NCI-H2227 treated with DMSO at 0.1 percent for 48 hours (cell line): Measurements from ENCODE around the gene MOCS3.

Experiments used
- DNase-seq: peaks from one replicate; lab custom pipeline; 2025; lab: John Stamatoyannopoulos, UW

The MOCS3 gene

GRCh38 chr20:50958615-50959542 lies at the start of gene MOCS3:
MOCS3 (plus strand) TSS chr20:50958818; CDS start chr20:50958843, 25 bp downstream.
- DNase-seq: peak; percentile 94

DNA sequence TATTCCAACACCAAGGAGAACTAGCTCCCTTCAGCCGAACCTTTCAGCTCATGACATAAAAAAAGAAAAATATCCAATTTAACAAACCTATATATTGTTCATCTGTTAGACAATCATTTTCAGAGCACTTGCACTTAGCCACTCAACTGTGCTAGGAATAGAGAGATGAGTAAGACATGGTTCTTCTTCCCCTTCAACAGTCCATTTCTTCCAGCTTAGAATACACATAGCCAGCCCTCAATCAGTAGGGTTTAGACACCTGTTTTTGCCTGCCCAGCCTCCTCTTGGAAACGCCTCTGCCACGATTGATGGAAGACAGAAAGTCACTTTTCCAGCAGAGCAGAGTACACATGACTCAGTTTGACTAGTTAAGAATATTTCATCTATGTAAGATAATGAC lies 49.2 kb upstream of the MOCS3 start:
- no peak for DNase-seq

- no peak for DNase-seq
These were observed 47.6 kb upstream of the MOCS3 start for GRCh38 chr20:50911030-50911429.

- no peak for DNase-seq
These were observed 46.9 kb upstream of the MOCS3 start for GRCh38 chr20:50911716-50912115.

DNA sequence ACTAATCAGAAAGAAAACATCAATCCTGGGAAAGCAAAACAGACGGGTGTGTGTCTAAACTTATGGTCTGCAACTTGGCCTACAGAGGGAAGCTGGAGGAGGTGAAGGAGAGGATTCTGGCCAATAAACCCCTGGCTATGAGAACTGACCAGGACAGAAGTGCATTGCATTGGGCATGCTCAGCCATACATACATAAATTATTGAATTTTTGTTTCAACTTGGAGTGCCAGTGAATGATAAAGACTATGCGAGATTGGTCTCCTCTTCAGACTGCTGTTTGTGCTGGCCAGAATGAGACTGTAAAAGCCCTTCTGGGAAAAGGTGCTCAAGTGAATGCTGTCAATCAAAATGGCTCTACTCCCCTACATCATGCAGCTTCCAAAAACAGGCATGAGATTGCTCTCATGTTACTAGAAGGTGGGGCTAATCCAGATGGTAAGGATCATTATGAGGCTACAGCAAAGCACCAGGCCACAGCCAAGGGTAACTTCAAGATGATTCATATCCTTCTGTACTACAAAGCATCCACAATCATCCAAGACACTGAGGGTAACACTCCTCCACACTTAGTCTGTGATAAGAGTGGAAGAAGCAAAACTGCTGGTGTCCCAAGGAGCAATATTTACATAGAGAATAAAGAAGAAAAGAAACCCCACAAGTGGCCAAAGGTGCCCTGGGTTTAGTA lies 44.8 kb upstream of the MOCS3 start:
- DNase-seq: no peak

DNA sequence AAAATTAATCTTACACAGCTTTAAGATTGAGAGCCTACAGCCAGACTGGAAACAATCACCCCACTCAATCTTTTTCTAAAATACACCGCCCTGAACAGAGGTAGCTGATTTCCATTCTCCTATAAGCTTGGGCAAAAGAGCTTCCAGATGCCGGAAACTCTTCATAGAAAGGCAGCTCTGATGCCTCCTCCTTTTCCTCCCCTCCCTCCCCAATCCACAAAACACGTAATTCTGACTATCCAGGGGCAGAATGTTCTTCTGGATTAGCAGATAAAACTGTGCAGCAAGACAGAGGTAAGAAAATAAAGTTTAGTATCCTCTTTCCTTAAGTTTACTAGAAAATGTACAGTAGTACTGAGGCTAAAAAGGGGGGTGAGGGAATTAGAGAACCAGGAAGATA lies 43.2 kb upstream of the MOCS3 start:
- DNase-seq: no peak

DNA sequence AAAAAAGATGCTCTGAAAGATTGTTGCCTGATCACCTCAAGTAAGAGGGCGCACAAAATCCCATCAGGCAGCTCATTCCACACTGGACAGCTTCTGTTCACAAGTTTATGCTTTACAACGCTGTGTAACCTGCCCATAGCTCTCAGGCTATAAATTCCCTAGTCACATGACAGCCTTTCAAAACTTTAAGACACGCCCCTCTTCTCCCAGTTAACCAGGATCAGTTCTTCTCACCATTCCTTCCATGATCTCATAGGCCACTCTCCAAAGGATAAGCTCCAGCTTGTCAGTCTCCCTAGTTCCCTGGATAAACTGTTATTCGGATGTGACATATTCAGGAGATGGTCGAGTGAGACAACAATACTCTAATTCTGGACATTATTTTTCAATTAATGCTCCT lies 42.4 kb upstream of the MOCS3 start:
- no peak for DNase-seq

- DNase-seq: no peak
These were observed 41.7 kb upstream of the MOCS3 start for GRCh38 chr20:50916934-50917333.

DNA sequence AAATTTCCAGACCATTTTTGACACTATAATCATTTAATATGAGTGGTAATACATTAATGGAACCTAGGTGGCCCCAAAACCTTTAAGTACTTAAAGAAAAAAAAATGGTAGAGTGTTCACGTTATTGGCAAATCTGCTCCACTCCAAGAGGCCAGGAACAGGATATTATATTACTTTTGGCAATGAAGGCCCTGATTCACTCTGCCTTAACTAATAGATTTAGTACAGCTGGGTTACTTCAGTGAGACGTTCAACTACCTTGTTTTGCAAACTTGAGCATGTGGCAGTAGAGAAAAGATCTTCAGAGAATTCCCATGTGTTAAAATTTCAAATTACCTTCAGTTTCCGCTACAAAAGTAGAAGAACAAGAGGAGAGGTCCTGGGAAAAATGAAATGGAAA lies 40.2 kb upstream of the MOCS3 start:
- no peak for DNase-seq

DNA sequence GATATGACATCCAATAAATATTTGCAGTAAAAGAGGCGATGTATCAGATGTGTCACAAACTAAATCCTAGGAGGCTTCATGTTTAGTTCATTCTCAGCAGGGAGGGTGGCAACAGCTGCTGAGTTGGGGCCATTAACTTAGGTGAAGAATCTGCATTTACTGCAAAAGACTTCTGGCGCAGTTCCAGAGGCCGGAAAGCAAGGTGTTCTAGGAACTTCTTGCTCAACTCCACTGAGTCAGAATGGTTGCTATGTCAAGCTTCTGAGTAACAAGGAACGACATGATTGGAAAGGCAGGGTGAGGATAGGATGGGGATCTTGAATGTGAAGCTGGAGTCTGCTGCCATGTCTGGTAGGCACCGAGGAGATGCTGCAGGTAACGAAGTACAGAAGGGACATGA lies 39.1 kb upstream of the MOCS3 start:
- DNase-seq: no peak

GRCh38 chr20:50920997-50921396 lies 37.6 kb upstream of the MOCS3 start:
- DNase-seq: no peak

- DNase-seq: no peak
These were observed 36.7 kb upstream of the MOCS3 start for GRCh38 chr20:50921803-50922501.

GRCh38 chr20:50924261-50924920 lies 34.2 kb upstream of the MOCS3 start:
- no peak for DNase-seq

DNA sequence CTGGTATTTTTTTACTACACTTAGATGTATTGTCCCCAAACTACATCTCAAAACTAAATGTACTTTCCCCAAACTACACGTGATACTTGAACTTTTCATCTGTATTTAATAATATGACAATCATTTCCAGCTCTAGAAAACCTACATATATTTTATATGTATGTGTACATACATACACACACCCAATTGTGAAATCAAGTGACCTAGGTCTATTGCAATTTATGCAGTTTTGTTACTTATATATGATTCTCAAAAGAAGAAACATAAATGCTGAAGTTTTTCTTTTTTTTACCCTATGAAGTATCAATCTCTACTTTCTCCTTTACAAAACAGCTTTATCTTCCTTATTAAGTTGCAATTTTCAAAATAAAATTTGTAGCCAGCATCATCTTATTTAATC lies 32.1 kb upstream of the MOCS3 start:
- DNase-seq: no peak

GRCh38 chr20:50928469-50928868 lies 30.1 kb upstream of the MOCS3 start:
- DNase-seq: no peak

GRCh38 chr20:50929299-50930138 lies 29.1 kb upstream of the MOCS3 start:
- DNase-seq: peak; percentile 97

GRCh38 chr20:50930139-50930975 lies 28.3 kb upstream of the MOCS3 start:
- DNase-seq: peak; percentile 19

- no peak for DNase-seq
These were observed 27.7 kb upstream of the MOCS3 start for GRCh38 chr20:50930976-50931305.

- DNase-seq: peak; percentile 99
These were observed 27.2 kb upstream of the MOCS3 start, which contains the start of gene ADNP for GRCh38 chr20:50931306-50932015. ADNP (minus strand) TSS chr20:50931437; CDS start chr20:50903996, 27,441 bp downstream.
